Activated gamma-delta T cell treated with anti-CD3 and anti-CD28 coated beads, Interleukin-2, amount 50 U/mL, for 16 hours (primary cell): ENCODE measurements around the gene CFAP73.
A peak's percentile ranks its signal among the peaks of the same experiment; 100 is the strongest.
"Not testable (repeated sequence)": the region's sequence is repeated elsewhere in the genome, so short reads cannot be mapped to it uniquely, and the experiment has no call there.

ENCODE experiments used
- DNase-seq: peaks from one replicate; pipeline ENCODE4 v3.0.0-alpha.2; 2020; ENCODE audit warnings: low read depth

CFAP73 gene

DNA sequence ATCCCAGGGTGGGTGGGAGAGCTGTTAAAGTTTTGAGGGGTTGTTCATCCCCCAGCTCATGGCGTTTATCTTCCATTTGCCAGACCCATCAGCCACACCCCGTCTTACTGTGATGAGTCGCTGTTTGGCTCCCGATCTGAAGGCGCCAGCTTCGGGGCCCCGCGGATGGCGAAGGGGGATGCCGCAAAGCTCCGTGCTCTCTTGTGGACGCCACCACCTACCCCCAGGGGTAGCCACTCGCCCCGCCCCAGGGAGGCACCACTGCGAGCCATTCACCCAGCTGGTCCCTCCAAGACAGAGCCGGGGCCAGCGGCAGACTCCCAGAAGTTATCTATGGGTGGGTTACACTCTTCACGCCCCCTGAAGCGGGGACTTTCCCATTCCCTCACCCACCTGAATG lies 41.7 kb downstream of the CFAP73 start:
- DNase-seq = no peak

DNA sequence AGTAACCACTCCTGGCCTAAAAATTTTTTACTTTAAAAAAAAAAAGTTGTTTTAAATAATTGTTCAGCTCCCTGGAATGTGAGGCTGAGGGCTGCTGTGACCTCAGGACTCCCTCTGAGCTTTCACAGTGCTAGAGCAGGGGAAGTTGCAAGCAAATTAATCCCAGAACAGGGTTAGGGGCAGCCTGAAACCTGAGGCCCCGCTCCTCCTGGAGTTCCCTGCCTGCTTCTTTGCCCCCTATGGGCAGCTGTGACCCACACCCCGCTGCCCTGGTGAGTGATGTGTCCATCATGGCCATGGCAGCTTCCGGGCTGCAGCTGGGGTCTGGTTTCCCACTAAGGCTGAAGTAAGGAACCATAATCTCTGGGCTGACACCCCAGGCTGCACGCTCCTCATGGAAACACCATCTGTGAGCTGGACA lies 45.5 kb downstream of the CFAP73 start:
- no peak for DNase-seq

DNA sequence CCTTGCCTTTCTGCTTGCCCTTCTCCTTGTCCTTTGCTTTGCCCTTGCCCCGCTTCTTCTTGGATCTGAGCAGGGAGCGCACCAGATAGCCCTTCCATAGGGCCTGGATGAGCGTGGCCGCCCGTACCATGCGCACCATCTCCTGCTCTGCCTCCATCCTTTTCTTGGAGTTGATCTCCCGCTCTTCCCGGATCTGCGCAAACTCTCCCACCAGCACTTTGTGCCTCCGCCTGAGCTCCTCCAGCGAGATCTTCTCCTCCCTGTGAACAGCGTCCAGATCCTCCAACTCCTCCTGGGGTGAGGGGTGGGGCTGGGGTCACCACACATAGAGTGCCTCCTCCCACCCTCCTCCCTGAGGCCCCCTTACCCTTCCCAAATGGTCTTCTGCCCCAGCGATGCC lies 46.1 kb downstream of the CFAP73 start:
- no peak for DNase-seq

DNA sequence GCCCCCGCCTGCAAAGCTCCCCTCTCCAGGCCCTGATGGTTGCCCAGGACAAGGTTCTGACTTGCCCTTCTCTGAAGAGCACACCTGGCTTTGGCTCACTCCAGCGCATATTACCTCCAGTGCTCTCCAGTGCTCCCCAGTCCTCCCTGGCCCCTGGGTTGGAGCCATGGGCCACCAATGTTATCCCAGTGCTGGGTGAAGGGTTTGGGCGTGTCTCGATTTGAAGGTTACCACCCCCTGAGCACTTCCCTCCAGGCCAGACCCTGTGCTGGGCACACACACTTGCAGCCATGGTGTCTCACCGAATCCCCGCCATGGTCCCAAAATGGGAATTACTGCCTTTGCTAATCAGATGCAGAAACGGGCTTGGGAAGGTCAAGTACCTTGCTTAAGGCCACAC lies 47.1 kb downstream of the CFAP73 start:
- DNase-seq = no peak

- DNase-seq = no peak
Observed at GRCh38 chr12:113196990-113197389, 47.5 kb downstream of the CFAP73 start.

DNA sequence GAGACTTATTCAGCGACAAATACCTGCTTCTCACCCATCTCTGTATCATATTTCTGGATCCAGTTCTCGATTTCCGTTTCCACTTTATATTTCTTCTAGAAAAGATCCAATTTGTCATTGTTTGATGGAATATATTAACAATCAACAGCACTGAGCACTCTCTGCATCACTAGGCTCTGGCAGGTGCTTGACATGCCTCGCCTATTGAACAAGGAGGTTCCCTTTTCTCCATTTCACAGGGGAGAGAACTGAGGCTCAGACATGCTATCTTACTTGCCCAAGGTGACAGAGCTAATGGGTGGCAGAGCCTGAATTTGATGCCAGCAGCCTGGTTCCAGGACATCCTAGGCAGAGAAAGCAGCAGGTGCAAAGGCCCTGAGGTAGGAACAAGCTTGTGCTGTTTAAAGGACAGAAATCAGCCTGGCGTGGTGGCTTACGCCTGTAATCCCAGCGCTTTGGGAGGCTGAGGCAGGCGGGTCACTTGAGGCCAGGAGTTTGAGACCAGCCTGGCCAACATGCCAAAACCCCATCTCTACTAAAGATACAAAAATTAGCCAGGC lies 48.1 kb downstream of the CFAP73 start:
- DNase-seq = no peak

DNA sequence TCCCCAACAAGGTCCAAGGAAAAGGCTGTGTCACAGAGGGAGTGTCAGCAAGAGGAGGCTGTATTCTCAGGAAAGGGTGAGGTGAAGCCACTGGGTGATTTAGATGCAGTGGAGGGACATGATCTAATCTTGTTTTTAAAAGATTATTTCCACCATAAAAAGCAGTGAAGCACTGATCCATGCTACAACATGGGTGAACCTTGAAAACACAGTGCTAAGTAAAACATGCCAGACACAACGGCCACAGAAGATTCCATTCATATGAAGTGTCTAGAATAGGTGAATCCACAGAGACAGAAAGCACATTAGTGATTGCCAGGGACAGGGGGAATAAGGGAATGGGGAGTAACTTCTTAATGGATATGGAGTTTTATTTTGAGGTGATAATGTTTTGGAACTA lies 48.8 kb downstream of the CFAP73 start:
- DNase-seq = no peak

GRCh38 chr12:113200021-113200797 lies 50.7 kb downstream of the CFAP73 start:
- DNase-seq = no peak

GRCh38 chr12:113201187-113202177 lies 52.0 kb downstream of the CFAP73 start:
- DNase-seq = no peak

DNA sequence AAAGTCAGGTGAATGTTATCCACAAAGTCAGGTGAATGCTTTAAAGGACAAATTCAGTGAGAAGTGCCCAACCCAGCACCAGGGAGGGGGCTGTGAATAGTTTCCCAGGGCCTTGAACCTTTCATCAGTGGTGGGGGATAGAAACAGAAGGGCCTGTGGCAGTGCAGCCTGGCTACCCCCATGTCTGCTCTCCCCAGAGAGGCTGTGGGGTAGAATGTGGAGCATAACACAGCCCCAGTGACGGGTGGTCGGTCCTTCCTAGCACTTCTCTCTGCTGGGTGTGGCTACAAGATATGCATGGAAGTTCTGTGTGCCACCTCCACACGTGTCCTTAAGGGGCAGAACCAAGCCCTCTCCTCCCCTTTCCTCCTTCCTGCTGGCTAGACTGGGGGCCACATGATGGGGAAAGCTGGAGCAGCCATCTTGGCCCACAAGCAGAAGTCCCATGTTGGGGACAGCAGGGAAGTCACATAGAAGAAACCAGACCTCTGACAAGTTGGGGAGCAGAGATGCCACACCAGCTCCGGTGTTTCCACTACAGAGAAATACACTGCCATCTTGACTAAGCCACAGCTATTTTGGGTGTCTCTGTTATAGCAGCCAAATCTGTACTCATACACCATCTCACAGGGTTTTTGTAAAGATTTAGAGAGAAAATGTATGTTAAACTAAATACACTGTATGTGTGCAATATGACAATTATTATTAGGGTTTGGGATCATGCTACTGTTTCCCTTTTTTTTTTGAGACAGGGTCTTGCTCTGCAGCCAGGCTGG lies 53.0 kb downstream of the CFAP73 start:
- no peak for DNase-seq

- DNase-seq = no peak
Observed at GRCh38 chr12:113203852-113204760, 54.6 kb downstream of the CFAP73 start.

DNA sequence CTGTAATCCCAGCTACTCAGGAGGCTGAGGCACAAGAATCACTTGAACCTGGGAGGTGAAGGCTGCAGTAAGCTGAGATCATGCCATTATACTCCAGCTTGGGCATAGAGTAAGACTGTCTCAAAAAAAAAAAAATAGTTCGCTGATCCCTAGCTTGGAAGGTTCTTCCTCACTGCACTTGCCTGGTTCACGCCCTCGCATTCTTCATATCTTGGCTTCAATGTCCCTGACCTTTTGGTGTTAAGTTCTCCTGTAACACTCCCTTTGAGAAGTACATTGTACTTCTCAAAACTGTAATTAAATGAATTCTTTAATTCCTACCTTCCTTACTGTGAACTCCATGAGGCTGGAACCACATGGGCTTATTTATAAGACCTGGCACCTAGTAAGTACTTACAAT lies 55.3 kb downstream of the CFAP73 start:
- no peak for DNase-seq

DNA sequence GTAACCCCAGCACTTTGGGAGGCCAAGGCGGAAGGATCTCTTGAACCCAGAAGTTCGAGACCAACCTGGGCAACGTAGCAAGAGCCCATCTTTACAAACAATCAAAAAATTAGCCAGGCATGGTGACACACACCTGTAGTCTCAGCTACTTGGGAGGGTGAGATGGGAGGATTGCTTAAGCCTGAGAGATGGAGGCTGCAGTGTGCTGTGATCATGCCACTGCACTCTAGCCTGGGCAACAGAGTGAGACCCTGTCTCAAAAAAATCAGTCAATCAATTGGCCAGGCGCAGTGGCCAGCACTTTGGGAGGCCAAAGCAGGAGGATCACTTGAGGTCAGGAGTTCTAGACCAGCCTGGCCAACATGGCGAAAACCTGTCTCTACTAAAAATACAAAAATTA lies 57.3 kb downstream of the CFAP73 start:
- not testable (repeated sequence) for DNase-seq

GRCh38 chr12:113207613-113208040 lies 58.1 kb downstream of the CFAP73 start:
- no peak for DNase-seq

DNA sequence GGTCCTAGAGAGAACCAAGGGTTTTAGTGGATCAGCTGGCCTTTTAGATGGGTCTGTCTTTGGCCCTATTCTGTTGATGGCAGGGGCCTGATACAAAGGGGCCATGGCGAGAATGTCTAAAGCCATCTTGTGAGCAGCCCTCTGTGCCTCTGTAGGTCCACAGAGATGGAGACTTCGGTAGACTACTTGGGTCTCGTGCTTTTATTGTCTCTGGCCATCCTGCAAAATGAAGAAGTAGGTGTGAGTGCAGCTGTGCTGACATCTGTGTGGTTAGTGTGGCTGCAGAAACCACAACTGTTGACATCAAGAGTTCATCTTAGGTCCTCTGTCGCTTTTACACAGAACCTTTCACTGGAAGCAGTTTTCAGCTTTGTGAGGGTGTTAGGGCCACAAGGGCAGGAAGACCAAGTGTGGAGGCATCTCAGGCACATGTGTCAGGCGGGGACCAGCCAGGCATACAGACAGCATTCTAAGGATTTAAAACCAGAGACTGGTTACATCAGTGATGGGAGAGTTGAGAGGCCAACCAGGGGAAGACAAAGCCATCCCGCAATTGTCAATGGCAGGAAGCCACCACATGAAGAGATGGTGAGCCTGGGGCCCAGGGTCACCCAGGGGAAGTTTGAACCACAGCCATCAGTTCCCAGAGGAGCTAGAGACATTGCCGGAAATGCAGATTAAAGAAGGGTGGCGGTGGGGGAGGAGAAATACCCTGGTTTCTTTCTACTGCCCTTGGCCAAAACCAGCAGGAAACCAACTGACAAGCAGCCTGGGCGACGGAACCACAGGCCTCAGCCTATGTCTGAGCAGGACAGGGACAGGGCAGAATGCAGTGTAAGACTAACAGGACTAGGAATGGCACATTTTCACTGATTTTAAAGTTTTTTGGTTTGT lies 58.8 kb downstream of the CFAP73 start:
- peak; percentile 31 for DNase-seq
